IMR-90 (cell line): ENCODE measurements around the gene PTPN3. TPM values are rescaled to one million over a fixed set of nuclear protein-coding genes. Genes with fewer than 3 reads are reported as not detected.

Experiments used
- ATAC-seq: fragments of 200-7000 bp; cut with Tn5 transposase; 2 replicates; pipeline ENCODE4 v1.9.1; 2020; ENCODE audit warnings: low read depth, mild to moderate bottlenecking, moderate library complexity
- BruUV-seq: library from RNA; stranded (reverse); fragments of 400-500 nt; replicated peaks from 2 replicates; lab custom pipeline; 2021; lab: Mats Ljungman, UMichigan
- CTCF ChIA-PET: fragments of 300-600 bp; formaldehyde crosslinking; extraction: SDS; loops from one replicate; lab custom pipeline; 2021; ENCODE audit warnings: antibody characterized with exemption; lab: Yijun Ruan, JAX
- POLR2A ChIA-PET: fragments of 300-600 bp; sonication (Branson Sonifier 250); formaldehyde crosslinking; loops from one replicate; lab custom pipeline; 2022; ENCODE audit warnings: antibody characterized with exemption; ENCODE audit not compliant: unreplicated experiment; lab: Charles Lee
- DNase-seq: peaks from one replicate; pipeline ENCODE4 v3.0.0; 2013
- H2AFZ ChIP-seq: replicated peaks from 2 replicates; pipeline ENCODE3; 2013; ENCODE audit warnings: low read length, mild to moderate bottlenecking; ENCODE audit not compliant: poor library complexity
- H2AK5ac ChIP-seq: 2 replicates; pipeline ENCODE4 v1.6.1; 2013; ENCODE audit warnings: low read depth, low read length, inconsistent platforms
- H2AK9ac ChIP-seq: replicated peaks from 2 replicates; pipeline ENCODE3; 2013; ENCODE audit warnings: mild to moderate bottlenecking, low read depth, low read length, moderate library complexity; ENCODE audit not compliant: poor library complexity
- H2BK120ac ChIP-seq: 2 replicates; pipeline ENCODE4 v1.6.1; 2013; ENCODE audit warnings: low read depth, low read length, inconsistent platforms
- H2BK15ac ChIP-seq: 3 replicates; pipeline ENCODE4 v1.6.1; 2013; ENCODE audit warnings: low read depth, low read length, inconsistent platforms
- H2BK20ac ChIP-seq: 2 replicates; pipeline ENCODE4 v1.6.1; 2013; ENCODE audit warnings: low read depth, mild to moderate bottlenecking, inconsistent platforms, low read length, moderate library complexity
- H2BK5ac ChIP-seq: 2 replicates; pipeline ENCODE4 v1.6.1; 2013; ENCODE audit warnings: mild to moderate bottlenecking, low read depth, low read length, inconsistent platforms; ENCODE audit not compliant: poor library complexity, severe bottlenecking
- H3K14ac ChIP-seq: replicated peaks from 2 replicates; pipeline ENCODE4 v1.6.1; 2013; ENCODE audit warnings: low read depth, low read length, inconsistent platforms
- H3K18ac ChIP-seq: 2 replicates; pipeline ENCODE4 v1.6.1; 2013; ENCODE audit warnings: low read depth, low read length, control low read depth
- H3K23ac ChIP-seq: 2 replicates; pipeline ENCODE4 v1.6.1; 2013; ENCODE audit warnings: low read depth, low read length, inconsistent platforms
- H3K27ac ChIP-seq: 2 replicates; pipeline ENCODE4 v1.5.1; 2013; ENCODE audit warnings: mild to moderate bottlenecking, control low read depth, low read length; ENCODE audit not compliant: insufficient read depth
- H3K27me3 ChIP-seq: 2 replicates; pipeline ENCODE4 v1.6.1; 2013; ENCODE audit warnings: low read length; ENCODE audit not compliant: control insufficient read depth, insufficient read depth
- H3K36me3 ChIP-seq: 2 replicates; pipeline ENCODE4 v1.6.1; 2013; ENCODE audit warnings: low read length, mixed read lengths; ENCODE audit not compliant: control insufficient read depth, insufficient read depth
- H3K4ac ChIP-seq: 2 replicates; pipeline ENCODE4 v1.6.1; 2013; ENCODE audit warnings: low read depth, low read length, inconsistent platforms
- H3K4me1 ChIP-seq: 2 replicates; pipeline ENCODE4 v1.6.1; 2013; ENCODE audit warnings: low read length, mixed read lengths; ENCODE audit not compliant: control insufficient read depth, insufficient read depth
- H3K4me2 ChIP-seq: 2 replicates; pipeline ENCODE4 v1.6.1; 2013; ENCODE audit warnings: low read depth, mild to moderate bottlenecking, control low read depth, low read length, moderate library complexity
- H3K4me3 ChIP-seq: 2 replicates; pipeline ENCODE4 v1.5.1; 2013; ENCODE audit warnings: low read depth, mild to moderate bottlenecking, control low read depth, low read length, moderate library complexity; ENCODE audit not compliant: insufficient read depth
- H3K56ac ChIP-seq: 2 replicates; pipeline ENCODE4 v1.6.1; 2013; ENCODE audit warnings: low read length, inconsistent platforms; ENCODE audit not compliant: insufficient read depth; ENCODE audit errors: extremely low read depth
- H3K79me1 ChIP-seq, 2 experiments: 2 replicates each; pipeline ENCODE4 v1.6.1; 2013; ENCODE audit warnings: low read length in 2 of 2, inconsistent platforms in 1 of 2, low read depth in 1 of 2
- H3K9ac ChIP-seq: 2 replicates; pipeline ENCODE4 v1.6.1; 2013; ENCODE audit warnings: low read depth, low read length, control low read depth
- H3K9me1 ChIP-seq: 2 replicates; pipeline ENCODE4 v1.6.1; 2013; ENCODE audit warnings: low read length, inconsistent platforms; ENCODE audit not compliant: insufficient read depth
- H3K9me3 ChIP-seq: 2 replicates; pipeline ENCODE4 v1.6.1; 2013; ENCODE audit warnings: low read length; ENCODE audit not compliant: control insufficient read depth, insufficient read depth
- H4K20me1 ChIP-seq: 2 replicates; pipeline ENCODE4 v1.6.1; 2013; ENCODE audit warnings: low read length, inconsistent platforms; ENCODE audit not compliant: insufficient read depth
- H4K5ac ChIP-seq: 2 replicates; pipeline ENCODE4 v1.6.1; 2013; ENCODE audit warnings: mild to moderate bottlenecking, low read depth, low read length, control low read depth
- H4K8ac ChIP-seq, 2 experiments: 2 replicates each; pipeline ENCODE4 v1.6.1; 2013; ENCODE audit warnings: low read depth in 2 of 2, low read length in 2 of 2, control low read depth in 1 of 2, inconsistent platforms in 1 of 2
- H4K91ac ChIP-seq: 2 replicates; pipeline ENCODE4 v1.6.1; 2013; ENCODE audit warnings: low read depth, low read length, inconsistent platforms; ENCODE audit not compliant: insufficient read depth
- BHLHE40 ChIP-seq: fragments of 150-350 bp; IDR thresholded peaks from 2 replicates; pipeline ENCODE4 v1.6.1; 2016; ENCODE audit warnings: mild to moderate bottlenecking, low read depth, low read length
- CEBPB ChIP-seq: IDR thresholded peaks from 2 replicates; pipeline ENCODE4 v1.6.1; 2012; ENCODE audit warnings: low read depth, low read length, improper control_type of control experiment
- CHD1 ChIP-seq: IDR thresholded peaks from 2 replicates; pipeline ENCODE4 v1.6.1; 2012; ENCODE audit warnings: low read depth, low read length, improper control_type of control experiment
- CTCF ChIP-seq: conservative IDR thresholded peaks from 2 replicates; pipeline ENCODE4 v1.5.1; 2012; ENCODE audit warnings: mild to moderate bottlenecking, low read depth, low read length, improper control_type of control experiment
- ELK1 ChIP-seq: fragments of 150-350 bp; IDR thresholded peaks from 2 replicates; pipeline ENCODE4 v1.6.1; 2016; ENCODE audit warnings: low read depth, mild to moderate bottlenecking, low read length, moderate library complexity, borderline replicate concordance
- FOS ChIP-seq: fragments of 150-350 bp; IDR thresholded peaks from 2 replicates; pipeline ENCODE4 v1.6.1; 2016; ENCODE audit warnings: low read depth, low read length
- MAFK ChIP-seq: IDR thresholded peaks from 2 replicates; pipeline ENCODE4 v1.6.1; 2012; ENCODE audit warnings: low read depth, low read length, improper control_type of control experiment
- MXI1 ChIP-seq: IDR thresholded peaks from 2 replicates; pipeline ENCODE4 v1.6.1; 2012; ENCODE audit warnings: low read depth, mild to moderate bottlenecking, low read length, moderate library complexity, borderline replicate concordance
- NFE2L2 ChIP-seq: fragments of 150-350 bp; IDR thresholded peaks from 2 replicates; pipeline ENCODE4 v1.6.1; 2016; ENCODE audit warnings: low read depth, mild to moderate bottlenecking, low read length
- POLR2A ChIP-seq: IDR thresholded peaks from 2 replicates; pipeline ENCODE4 v1.6.1; 2012; ENCODE audit warnings: mild to moderate bottlenecking, low read depth, low read length
- RAD21 ChIP-seq: IDR thresholded peaks from 2 replicates; pipeline ENCODE4 v1.6.1; 2012; ENCODE audit warnings: low read length, improper control_type of control experiment
- RCOR1 ChIP-seq: IDR thresholded peaks from 2 replicates; pipeline ENCODE4 v1.6.1; 2012; ENCODE audit warnings: mild to moderate bottlenecking, low read length, improper control_type of control experiment; ENCODE audit not compliant: insufficient replicate concordance
- RFX5 ChIP-seq: IDR thresholded peaks from 2 replicates; pipeline ENCODE4 v1.8.0; 2012; ENCODE audit warnings: low read depth, mild to moderate bottlenecking, low read length, moderate library complexity
- SMC3 ChIP-seq: fragments of 150-350 bp; IDR thresholded peaks from 2 replicates; pipeline ENCODE4 v1.6.1; 2016; ENCODE audit warnings: low read depth, mild to moderate bottlenecking, antibody characterized with exemption, low read length, moderate library complexity
- USF2 ChIP-seq: fragments of 150-350 bp; IDR thresholded peaks from 2 replicates; pipeline ENCODE4 v1.6.1; 2017; ENCODE audit warnings: mild to moderate bottlenecking, antibody characterized with exemption, low read length, low read depth
- WGBS, 2 experiments: methylation state at CpG; one replicate each; pipeline versions ENCODE4 v1.1.5 to v1.1.7; 2013; ENCODE audit warnings: missing lambda C conversion rate in 2 of 2; ENCODE audit not compliant: insufficient read length in 1 of 2; ENCODE audit errors: extremely low coverage in 2 of 2; 5-methylcytosine and 5-hydroxymethylcytosine counted together
- dilution Hi-C: fragments of 300-500 bp; cut with HindIII; formaldehyde crosslinking; loops from one replicate; pipeline ENCODE4 v1.14.3; 2018; ENCODE audit warnings: low sequenced_read_pairs; ENCODE audit not compliant: unreplicated experiment
- in situ Hi-C: fragments of 300-500 bp; cut with MboI; formaldehyde crosslinking; loops from 3 replicates; pipeline ENCODE4 v1.14.3; 2019; ENCODE audit warnings: low sequenced_read_pairs, inconsistent platforms, mixed read lengths
- intact Hi-C: fragments of 100-400 bp; cut with micrococcal nuclease; formaldehyde crosslinking; loops from 2 replicates; pipeline ENCODE4 v1.10.0; 2022
- polyA plus RNA-seq, 3 experiments: library from polyadenylated mRNA; depleted of rRNA; stranded (reverse); fragments of >200 nt; gene quantifications; 2 replicates each; pipeline ENCODE4 v1.2.3, GENCODE V29; 2012; ENCODE audit warnings: low replicate concordance in 1 of 3
- total RNA-seq: library from RNA; depleted of rRNA; stranded (reverse); fragments of >200 nt; gene quantifications from 2 replicates; pipeline ENCODE4 v1.2.3, GENCODE V29; 2012

Gene PTPN3
- total and polyA plus RNA-seq, 2 of the 4 experiments (the other 2 are of a cell fraction) = 0.72 to 0.89 TPM

GRCh38 chr9:109418827-109419226, 79.3 kb downstream of the PTPN3 start:
- Histone ChIP-seq H3K27me3 (no peaks in the 10 kb centered on the region), H3K9me1 (no peaks in the 10 kb centered on the region), H3K9ac (no peak overlapping the region), H2BK120ac (no peak overlapping the region), H3K4me1 (no peaks in the 10 kb centered on the region), H3K4ac (no peak overlapping the region), H3K36me3 (no peaks in the 10 kb centered on the region), H3K4me3 (no peak overlapping the region), H2AFZ (no peak overlapping the region), H4K8ac (no peak overlapping the region), H4K20me1 (no peaks in the 10 kb centered on the region), H4K91ac (no peak overlapping the region), H2BK20ac (no peak overlapping the region), H2BK15ac (no peak overlapping the region), H3K18ac (no peak overlapping the region), H3K79me1 (no peaks in the 10 kb centered on the region), H4K5ac (no peak overlapping the region), H3K9me3 (no peaks in the 10 kb centered on the region), H3K23ac (no peak overlapping the region), H3K27ac (no peak overlapping the region), H2BK5ac (no peak overlapping the region), H2AK5ac (no peak overlapping the region), H3K14ac (no peak overlapping the region), H3K4me2 (no peak overlapping the region), H2AK9ac (no peak overlapping the region), H3K56ac (no peak overlapping the region)
- dilution Hi-C loops = no loop called here
- ChIA-PET CTCF (no interaction called here), POLR2A (no interaction called here)
- BruUV-seq = no TSS peak
- intact Hi-C loops = no loop called here
- ATAC-seq (no peak), DNase-seq (no peak)
- WGBS, 2 experiments = no CpG with 5 or more reads among the region's 6 CpGs
- in situ Hi-C loops = no loop called here
- TF ChIP-seq RAD21 (no peak), ELK1 (no peak), RFX5 (no peak), POLR2A (no peak), SMC3 (no peak), CHD1 (no peak), CEBPB (no peak), FOS (no peak), NFE2L2 (no peak), USF2 (no peak), RCOR1 (no peak), MAFK (no peak), CTCF (no peak), MXI1 (no peak), BHLHE40 (no peak)
